HPDE6-E6E7 (cell line): Measurements from ENCODE around the gene TLN1.
A peak's percentile ranks its signal among the peaks of the same experiment; 100 is the strongest.

Experiments
- DNase-seq: peaks from one replicate; pipeline ENCODE4 v3.0.0; 2011; ENCODE audit warnings: missing footprints; ENCODE audit errors: extremely low spot score

Gene TLN1

GRCh38 chr9:35661756-35662350 is 70.1 kb downstream of the TLN1 start:
- no peak for DNase-seq

GRCh38 chr9:35660966-35661415 is 71.0 kb downstream of the TLN1 start:
- no peak for DNase-seq

GRCh38 chr9:35659340-35659739 is 72.7 kb downstream of the TLN1 start:
- no peak for DNase-seq

GRCh38 chr9:35658968-35659220 is 73.1 kb downstream of the TLN1 start:
- no peak for DNase-seq

- DNase-seq, result peak; percentile 80
Observed at GRCh38 chr9:35658137-35658967, 73.6 kb downstream of the TLN1 start, which contains the start of gene CCDC107. Gene CCDC107 (plus strand): TSS chr9:35658292. CDS start chr9:35658380, 88 bp downstream.

- DNase-seq, result peak; percentile 99
Observed at GRCh38 chr9:35657546-35658136, 74.4 kb downstream of the TLN1 start, which contains the start of gene RMRP. Gene RMRP (minus strand): TSS chr9:35658019.

GRCh38 chr9:35656831-35657545 is 75.0 kb downstream of the TLN1 start:
- no peak for DNase-seq

GRCh38 chr9:35656348-35656747 is 75.6 kb downstream of the TLN1 start:
- DNase-seq, result no peak

- no peak for DNase-seq
Observed at GRCh38 chr9:35653611-35654010, 78.4 kb downstream of the TLN1 start.

- DNase-seq, result no peak
Observed at GRCh38 chr9:35652829-35653209, 79.2 kb downstream of the TLN1 start.

GRCh38 chr9:35651956-35652828 is 79.8 kb downstream of the TLN1 start:
- DNase-seq, result no peak

GRCh38 chr9:35650341-35651158 is 81.4 kb downstream of the TLN1 start, which contains the start of gene SIT1:
Gene SIT1 (minus strand): TSS chr9:35650931. CDS start chr9:35650853, 78 bp downstream.
- no peak for DNase-seq

GRCh38 chr9:35649431-35650340 is 82.3 kb downstream of the TLN1 start:
- no peak for DNase-seq
